Breast epithelium (tissue), 3 donors: Measurements from ENCODE around the gene ARHGAP26.

Source experiments
- POLR2AphosphoS5 ChIP-seq, 3 donors: sonication (generic); formaldehyde crosslinking; IDR thresholded peaks; one replicate each; pipeline ENCODE4 v1.6.1; 2017; ENCODE audit warnings: antibody characterized with exemption in 3 of 3
- TF ChIP-seq, protein P1 (sequence below), 3 donors: fragments of 450-650 bp; IDR thresholded peaks; one replicate each; pipeline ENCODE4 v1.5.1; 2016 to 2017; ENCODE audit warnings: antibody characterized with exemption in 3 of 3, mild to moderate bottlenecking in 3 of 3, moderate library complexity in 3 of 3

DNA sequence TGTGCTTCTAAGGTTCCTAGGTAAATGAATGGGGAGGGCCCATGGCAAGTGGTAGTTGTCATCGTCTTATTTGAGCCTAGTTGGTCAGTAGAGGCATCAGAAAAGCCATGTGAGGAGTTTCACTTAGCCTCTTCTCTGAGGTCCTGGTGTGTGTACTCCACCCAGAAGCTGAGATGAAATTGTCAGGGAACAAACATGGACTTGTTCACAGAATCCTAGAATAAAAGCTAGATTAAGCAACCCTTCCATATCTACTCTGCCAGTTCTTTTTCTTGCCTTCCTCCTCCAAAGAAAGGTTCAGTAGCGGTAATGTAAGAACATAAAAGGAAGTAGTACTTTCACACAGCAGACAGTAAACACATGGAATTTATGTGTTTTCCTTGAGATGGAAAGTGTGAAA is 70.4 kb downstream of the ARHGAP26 start:
- TF ChIP-seq, protein P1, sequence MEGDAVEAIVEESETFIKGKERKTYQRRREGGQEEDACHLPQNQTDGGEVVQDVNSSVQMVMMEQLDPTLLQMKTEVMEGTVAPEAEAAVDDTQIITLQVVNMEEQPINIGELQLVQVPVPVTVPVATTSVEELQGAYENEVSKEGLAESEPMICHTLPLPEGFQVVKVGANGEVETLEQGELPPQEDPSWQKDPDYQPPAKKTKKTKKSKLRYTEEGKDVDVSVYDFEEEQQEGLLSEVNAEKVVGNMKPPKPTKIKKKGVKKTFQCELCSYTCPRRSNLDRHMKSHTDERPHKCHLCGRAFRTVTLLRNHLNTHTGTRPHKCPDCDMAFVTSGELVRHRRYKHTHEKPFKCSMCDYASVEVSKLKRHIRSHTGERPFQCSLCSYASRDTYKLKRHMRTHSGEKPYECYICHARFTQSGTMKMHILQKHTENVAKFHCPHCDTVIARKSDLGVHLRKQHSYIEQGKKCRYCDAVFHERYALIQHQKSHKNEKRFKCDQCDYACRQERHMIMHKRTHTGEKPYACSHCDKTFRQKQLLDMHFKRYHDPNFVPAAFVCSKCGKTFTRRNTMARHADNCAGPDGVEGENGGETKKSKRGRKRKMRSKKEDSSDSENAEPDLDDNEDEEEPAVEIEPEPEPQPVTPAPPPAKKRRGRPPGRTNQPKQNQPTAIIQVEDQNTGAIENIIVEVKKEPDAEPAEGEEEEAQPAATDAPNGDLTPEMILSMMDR (IDR thresholded peaks at IDR 0.05): no peak
- no peak for TF ChIP-seq POLR2AphosphoS5 (IDR thresholded peaks at IDR 0.05)
